Embryonic facial prominence (tissue), 1 donor: ENCODE results near the gene PIN4.
"Not testable (repeated sequence)": the region's sequence is repeated elsewhere in the genome, so short reads cannot be mapped to it uniquely, and the experiment has no call there.

ENCODE experiments used
- DNase-seq: peaks from one replicate; pipeline ENCODE4 v3.0.0-alpha.2; 2016; ENCODE audit errors: extremely low spot score

PIN4 gene

GRCh38 chrX:72202792-72203401 is 21.3 kb downstream of the PIN4 start:
- no peak for DNase-seq

GRCh38 chrX:72203421-72203820 is 21.9 kb downstream of the PIN4 start:
- no peak for DNase-seq

GRCh38 chrX:72205706-72206105 is 24.1 kb downstream of the PIN4 start:
- no peak for DNase-seq

- DNase-seq: no peak
Measured at GRCh38 chrX:72207366-72207765, 25.8 kb downstream of the PIN4 start.

- no peak for DNase-seq
Measured at GRCh38 chrX:72208126-72208800, 26.7 kb downstream of the PIN4 start.

GRCh38 chrX:72216973-72217372 is 35.4 kb downstream of the PIN4 start:
- DNase-seq: no peak

GRCh38 chrX:72220375-72220774 is 38.8 kb downstream of the PIN4 start:
- DNase-seq: not testable (repeated sequence)

- no peak for DNase-seq
Measured at GRCh38 chrX:72230290-72230689, 48.7 kb downstream of the PIN4 start.

- DNase-seq: no peak
Measured at GRCh38 chrX:72236841-72237240, 55.3 kb downstream of the PIN4 start.

GRCh38 chrX:72238183-72238582 is 56.6 kb downstream of the PIN4 start:
- DNase-seq: no peak

- peak; percentile 20 for DNase-seq
Measured at GRCh38 chrX:72238721-72239475, 57.3 kb downstream of the PIN4 start, which contains the start of gene ERCC6L. ERCC6L (minus strand) TSS chrX:72239027; CDS start chrX:72238911, 116 bp downstream.

- DNase-seq: no peak
Measured at GRCh38 chrX:72240976-72241375, 59.4 kb downstream of the PIN4 start.

GRCh38 chrX:72243472-72243871 is 61.9 kb downstream of the PIN4 start:
- DNase-seq: no peak

GRCh38 chrX:72245461-72246089 is 64.0 kb downstream of the PIN4 start:
- no peak for DNase-seq

GRCh38 chrX:72247206-72247942 is 65.8 kb downstream of the PIN4 start:
- DNase-seq: no peak
